Measurements from ENCODE around the gene SFXN5. TPM values are rescaled to one million over a fixed set of nuclear protein-coding genes. Genes with fewer than 3 reads are reported as not detected.

SFXN5 gene
- polyA plus RNA-seq, 1 donor from 2014 or later, result 5.8 TPM

DNA sequence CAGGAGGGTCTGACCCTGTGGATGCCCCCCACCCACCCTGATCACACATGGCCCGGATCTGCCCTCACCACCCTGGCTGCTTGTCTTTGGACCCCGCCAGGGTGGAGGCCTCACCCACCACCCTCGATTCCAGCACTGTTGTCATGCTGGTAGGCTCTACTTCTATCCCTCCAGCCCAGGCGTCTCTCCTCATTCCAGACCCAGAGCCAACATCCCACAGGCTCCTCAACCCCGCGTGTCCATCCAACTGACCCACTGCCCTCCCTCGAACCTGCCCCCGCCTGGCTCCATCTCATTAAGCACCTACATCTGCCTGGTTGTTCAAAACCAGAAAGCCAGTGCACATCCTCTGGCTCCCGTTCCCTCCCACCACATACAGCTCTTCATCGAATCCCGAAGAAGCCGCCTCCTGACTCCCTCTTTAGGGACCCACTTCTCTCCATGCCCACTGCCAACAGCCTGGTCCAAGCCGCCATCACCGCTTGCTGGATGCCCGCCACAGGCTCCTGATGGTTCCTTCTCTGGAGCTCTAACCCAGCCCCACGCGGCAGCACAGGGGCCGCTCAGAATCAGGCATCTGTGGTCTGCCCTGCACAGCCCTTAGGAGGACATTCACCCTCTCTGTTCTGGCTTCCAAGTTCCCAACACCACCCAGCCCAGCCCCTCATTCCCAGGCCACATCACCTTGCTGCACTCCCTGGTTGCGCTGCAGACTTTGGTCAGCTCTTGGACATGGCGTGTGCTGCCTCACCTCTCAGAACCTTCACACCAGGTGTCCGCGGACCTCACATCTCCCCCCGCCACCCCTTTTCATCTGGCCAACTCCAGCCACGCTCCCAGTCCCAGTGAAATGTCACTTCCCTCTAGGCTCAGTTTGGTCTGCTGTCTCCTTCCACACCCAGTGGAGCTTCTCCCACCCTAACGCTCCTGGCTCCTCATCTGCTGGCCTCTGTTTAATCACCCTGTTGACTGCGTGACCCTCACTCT is 111.2 kb downstream of the SFXN5 start:
- Histone ChIP-seq H3K4me3 (ENCODE audit: low read length) (no peak overlapping the region), H3K27ac (ENCODE audit: low read length) (no peak overlapping the region), H4K20me1 (ENCODE audit: insufficient read depth) (no peaks in the 10 kb centered on the region), H3K9me3 (ENCODE audit: low read length) (no peaks in the 10 kb centered on the region), H3K36me3 (ENCODE audit: insufficient read depth, low read length) (no peaks in the 10 kb centered on the region), H3K4me2 (ENCODE audit: low read length) (no peak overlapping the region), H3F3A (ENCODE audit: insufficient read depth, low read length, poor library complexity, severe bottlenecking) (no peaks in the 10 kb centered on the region), H2AFZ (ENCODE audit: low read depth, low read length) (no peak overlapping the region), H3K79me2 (replicated peaks; ENCODE audit: insufficient read depth, low read length) (no peaks in the 10 kb centered on the region), H3K9ac (ENCODE audit: low read length) (no peak overlapping the region), H3K9me2 (ENCODE audit: insufficient read depth, low read length) (no peaks in the 10 kb centered on the region), H3K27me3 (ENCODE audit: insufficient read depth, low read depth, low read length) (no peaks in the 10 kb centered on the region)
- TF ChIP-seq RAD21 (conservative IDR thresholded peaks at IDR 0.05) (no peak), MXI1 (conservative IDR thresholded peaks at IDR 0.05; ENCODE audit: poor library complexity, severe bottlenecking) (no peak), EZH2 (IDR thresholded peaks at IDR 0.05; ENCODE audit: borderline replicate concordance, insufficient read depth, low read length, poor library complexity, severe bottlenecking) (no peak), SMC3 (conservative IDR thresholded peaks at IDR 0.05; ENCODE audit: poor library complexity) (no peak), EP300 (conservative IDR thresholded peaks at IDR 0.05; ENCODE audit: poor library complexity, severe bottlenecking) (no peak), TAF1 (IDR thresholded peaks at IDR 0.05; ENCODE audit: low read depth) (no peak), POLR2AphosphoS5 (IDR thresholded peaks at IDR 0.05) (no peak)
- TF ChIP-seq, protein P1, sequence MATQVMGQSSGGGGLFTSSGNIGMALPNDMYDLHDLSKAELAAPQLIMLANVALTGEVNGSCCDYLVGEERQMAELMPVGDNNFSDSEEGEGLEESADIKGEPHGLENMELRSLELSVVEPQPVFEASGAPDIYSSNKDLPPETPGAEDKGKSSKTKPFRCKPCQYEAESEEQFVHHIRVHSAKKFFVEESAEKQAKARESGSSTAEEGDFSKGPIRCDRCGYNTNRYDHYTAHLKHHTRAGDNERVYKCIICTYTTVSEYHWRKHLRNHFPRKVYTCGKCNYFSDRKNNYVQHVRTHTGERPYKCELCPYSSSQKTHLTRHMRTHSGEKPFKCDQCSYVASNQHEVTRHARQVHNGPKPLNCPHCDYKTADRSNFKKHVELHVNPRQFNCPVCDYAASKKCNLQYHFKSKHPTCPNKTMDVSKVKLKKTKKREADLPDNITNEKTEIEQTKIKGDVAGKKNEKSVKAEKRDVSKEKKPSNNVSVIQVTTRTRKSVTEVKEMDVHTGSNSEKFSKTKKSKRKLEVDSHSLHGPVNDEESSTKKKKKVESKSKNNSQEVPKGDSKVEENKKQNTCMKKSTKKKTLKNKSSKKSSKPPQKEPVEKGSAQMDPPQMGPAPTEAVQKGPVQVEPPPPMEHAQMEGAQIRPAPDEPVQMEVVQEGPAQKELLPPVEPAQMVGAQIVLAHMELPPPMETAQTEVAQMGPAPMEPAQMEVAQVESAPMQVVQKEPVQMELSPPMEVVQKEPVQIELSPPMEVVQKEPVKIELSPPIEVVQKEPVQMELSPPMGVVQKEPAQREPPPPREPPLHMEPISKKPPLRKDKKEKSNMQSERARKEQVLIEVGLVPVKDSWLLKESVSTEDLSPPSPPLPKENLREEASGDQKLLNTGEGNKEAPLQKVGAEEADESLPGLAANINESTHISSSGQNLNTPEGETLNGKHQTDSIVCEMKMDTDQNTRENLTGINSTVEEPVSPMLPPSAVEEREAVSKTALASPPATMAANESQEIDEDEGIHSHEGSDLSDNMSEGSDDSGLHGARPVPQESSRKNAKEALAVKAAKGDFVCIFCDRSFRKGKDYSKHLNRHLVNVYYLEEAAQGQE (IDR thresholded peaks at IDR 0.05; ENCODE audit: borderline replicate concordance), result no peak
- TF ChIP-seq, protein P2, sequence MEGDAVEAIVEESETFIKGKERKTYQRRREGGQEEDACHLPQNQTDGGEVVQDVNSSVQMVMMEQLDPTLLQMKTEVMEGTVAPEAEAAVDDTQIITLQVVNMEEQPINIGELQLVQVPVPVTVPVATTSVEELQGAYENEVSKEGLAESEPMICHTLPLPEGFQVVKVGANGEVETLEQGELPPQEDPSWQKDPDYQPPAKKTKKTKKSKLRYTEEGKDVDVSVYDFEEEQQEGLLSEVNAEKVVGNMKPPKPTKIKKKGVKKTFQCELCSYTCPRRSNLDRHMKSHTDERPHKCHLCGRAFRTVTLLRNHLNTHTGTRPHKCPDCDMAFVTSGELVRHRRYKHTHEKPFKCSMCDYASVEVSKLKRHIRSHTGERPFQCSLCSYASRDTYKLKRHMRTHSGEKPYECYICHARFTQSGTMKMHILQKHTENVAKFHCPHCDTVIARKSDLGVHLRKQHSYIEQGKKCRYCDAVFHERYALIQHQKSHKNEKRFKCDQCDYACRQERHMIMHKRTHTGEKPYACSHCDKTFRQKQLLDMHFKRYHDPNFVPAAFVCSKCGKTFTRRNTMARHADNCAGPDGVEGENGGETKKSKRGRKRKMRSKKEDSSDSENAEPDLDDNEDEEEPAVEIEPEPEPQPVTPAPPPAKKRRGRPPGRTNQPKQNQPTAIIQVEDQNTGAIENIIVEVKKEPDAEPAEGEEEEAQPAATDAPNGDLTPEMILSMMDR (IDR thresholded peaks at IDR 0.05; ENCODE audit: poor library complexity, severe bottlenecking), result no peak

DNA sequence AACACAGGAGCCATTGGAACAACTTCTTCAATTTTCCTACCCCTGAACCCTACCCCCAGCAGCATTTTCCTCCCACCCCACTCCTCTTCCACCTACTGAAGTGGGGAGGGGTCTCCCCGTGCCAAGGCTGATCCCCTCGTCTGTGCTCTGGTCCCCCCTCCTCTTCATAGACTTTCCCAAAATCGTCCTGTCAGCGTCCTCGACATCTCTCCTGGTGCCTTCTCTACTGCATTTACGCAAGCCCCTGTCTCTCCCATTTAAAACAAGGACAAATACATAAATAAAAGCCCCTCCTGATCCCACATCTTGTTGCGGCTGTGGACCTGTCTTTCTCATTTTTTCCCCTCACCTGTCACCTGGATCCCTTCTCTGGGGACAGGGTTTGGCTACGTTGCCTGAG is 112.0 kb downstream of the SFXN5 start:
- H4K20me1 ChIP-seq (ENCODE audit: insufficient read depth), result no peaks in the 10 kb centered on the region
- H3K36me3 ChIP-seq (ENCODE audit: insufficient read depth, low read length), result no peaks in the 10 kb centered on the region
- no peaks in the 10 kb centered on the region for H3K27me3 ChIP-seq (ENCODE audit: insufficient read depth, low read depth, low read length)
- no peak overlapping the region for H2AFZ ChIP-seq (ENCODE audit: low read depth, low read length)
- H3K79me2 ChIP-seq (replicated peaks; ENCODE audit: insufficient read depth, low read length), result no peaks in the 10 kb centered on the region
- H3K27ac ChIP-seq (ENCODE audit: low read length), result no peak overlapping the region
- no peak for TF ChIP-seq TAF1 (IDR thresholded peaks at IDR 0.05; ENCODE audit: low read depth)
- no peak for TF ChIP-seq RAD21 (conservative IDR thresholded peaks at IDR 0.05)
- TF ChIP-seq EP300 (conservative IDR thresholded peaks at IDR 0.05; ENCODE audit: poor library complexity, severe bottlenecking), result no peak
- no peak for TF ChIP-seq POLR2AphosphoS5 (IDR thresholded peaks at IDR 0.05)
- TF ChIP-seq, protein P1 (IDR thresholded peaks at IDR 0.05; ENCODE audit: borderline replicate concordance), result no peak
- no peak for TF ChIP-seq MXI1 (conservative IDR thresholded peaks at IDR 0.05; ENCODE audit: poor library complexity, severe bottlenecking)
- TF ChIP-seq EZH2 (IDR thresholded peaks at IDR 0.05; ENCODE audit: borderline replicate concordance, insufficient read depth, low read length, poor library complexity, severe bottlenecking), result no peak
- TF ChIP-seq, protein P2 (IDR thresholded peaks at IDR 0.05; ENCODE audit: poor library complexity, severe bottlenecking), result no peak
- H3K9ac ChIP-seq (ENCODE audit: low read length), result no peak overlapping the region
- no peaks in the 10 kb centered on the region for H3K9me3 ChIP-seq (ENCODE audit: low read length)
- no peaks in the 10 kb centered on the region for H3K9me2 ChIP-seq (ENCODE audit: insufficient read depth, low read length)
- no peak overlapping the region for H3K4me2 ChIP-seq (ENCODE audit: low read length)
- H3F3A ChIP-seq (ENCODE audit: insufficient read depth, low read length, poor library complexity, severe bottlenecking), result no peaks in the 10 kb centered on the region
- no peak overlapping the region for H3K4me3 ChIP-seq (ENCODE audit: low read length)

Data from neural cell (in vitro differentiated cells).